K562 (cell line): Measurements from ENCODE around the gene LAMB1. TPM values are rescaled to one million over a fixed set of nuclear protein-coding genes. Genes with fewer than 3 reads are reported as not detected.

ENCODE experiments used
- CTBP1 ChIP-seq: fragments of 450-650 bp; IDR thresholded peaks from 2 replicates; pipeline ENCODE4 v1.6.1; 2016; ENCODE audit warnings: borderline replicate concordance
- MAFG ChIP-seq: fragments of 450-650 bp; conservative IDR thresholded peaks from 2 replicates; pipeline ENCODE4 v1.6.1; 2016; ENCODE audit warnings: missing genetic modification characterization, missing compliant biosample characterization
- REST ChIP-seq, 2 experiments: fragments of 450-650 bp; formaldehyde crosslinking in 1 of 2; IDR thresholded peaks; 2 replicates each; pipeline versions ENCODE4 v1.4.0 to v1.6.1; 2014 to 2020; ENCODE audit warnings: mild to moderate bottlenecking in 2 of 2, borderline replicate concordance in 1 of 2, low read depth in 1 of 2
- polyA plus RNA-seq, 8 experiments: library from polyadenylated mRNA; depleted of rRNA in 4 of 8; stranded (reverse) in 5 of 8; unstranded in 3 of 8; fragments of >200 nt; fragmentation: Nextera tagmentation in 2 of 8; fragmentation: Illumina TruSeq in 1 of 8; extraction: Ambion mirVana in 2 of 8; extraction: Trizol in 1 of 8; gene quantifications; 2 replicates each; pipeline versions ENCODE4 v1.2.1 to v1.2.3, GENCODE V29; 2011 to 2014; ENCODE audit warnings: inconsistent platforms in 1 of 8, missing spikeins in 1 of 8
- total RNA-seq, 7 experiments: library from RNA; depleted of rRNA in 6 of 7; stranded (reverse); fragments of >200 nt in 6 of 7; fragmentation: Illumina TruSeq in 2 of 7; extraction: Trizol in 2 of 7; gene quantifications; 2 replicates each; pipeline versions ENCODE4 v1.2.1 to v1.2.3, GENCODE V29; 2011 to 2021; ENCODE audit warnings: low replicate concordance in 1 of 7
- TF ChIP-seq, protein P1 (sequence below): IDR thresholded peaks from 2 replicates; pipeline ENCODE4 v1.6.1; 2012; ENCODE audit warnings: low read depth, low read length, improper control_type of control experiment, borderline replicate concordance

The LAMB1 gene
- total and polyA plus RNA-seq, 9 of the 15 experiments (the other 6 are each of a cell fraction or from before 2014, with no cell fraction given): 6.0 to 17.7 (median 12.3) TPM

- TF ChIP-seq REST (IDR thresholded peaks at IDR 0.05; ENCODE audit: borderline replicate concordance): no peak
- no peak for TF ChIP-seq REST (CRISPR knock-in tag; IDR thresholded peaks at IDR 0.05; ENCODE audit: low read depth)
- TF ChIP-seq MAFG (tag): no peak
- TF ChIP-seq CTBP1: no peak
- TF ChIP-seq, protein P1, sequence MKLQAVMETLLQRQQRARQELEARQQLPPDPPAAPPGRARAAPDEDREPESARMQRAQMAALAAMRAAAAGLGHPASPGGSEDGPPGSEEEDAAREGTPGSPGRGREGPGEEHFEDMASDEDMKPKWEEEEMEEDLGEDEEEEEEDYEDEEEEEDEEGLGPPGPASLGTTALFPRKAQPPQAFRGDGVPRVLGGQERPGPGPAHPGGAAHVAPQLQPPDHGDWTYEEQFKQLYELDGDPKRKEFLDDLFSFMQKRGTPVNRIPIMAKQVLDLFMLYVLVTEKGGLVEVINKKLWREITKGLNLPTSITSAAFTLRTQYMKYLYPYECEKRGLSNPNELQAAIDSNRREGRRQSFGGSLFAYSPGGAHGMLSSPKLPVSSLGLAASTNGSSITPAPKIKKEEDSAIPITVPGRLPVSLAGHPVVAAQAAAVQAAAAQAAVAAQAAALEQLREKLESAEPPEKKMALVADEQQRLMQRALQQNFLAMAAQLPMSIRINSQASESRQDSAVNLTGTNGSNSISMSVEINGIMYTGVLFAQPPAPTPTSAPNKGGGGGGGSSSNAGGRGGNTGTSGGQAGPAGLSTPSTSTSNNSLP: no peak
Measured at GRCh38 chr7:108049962-108050361, 47.0 kb upstream of the LAMB1 start (continued).
